ENCODE measurements around the gene FAM83F.

Gene FAM83F

GRCh38 chr22:40033586-40034380 is 39.0 kb downstream of the FAM83F start:
- no peak overlapping the region for H3K4me3 ChIP-seq (ENCODE audit: low read depth, low read length)

GRCh38 chr22:40035351-40035750 is 40.6 kb downstream of the FAM83F start:
- H3K4me3 ChIP-seq (ENCODE audit: low read depth, low read length): no peak overlapping the region

GRCh38 chr22:40036126-40036525 is 41.4 kb downstream of the FAM83F start:
- no peak overlapping the region for H3K4me3 ChIP-seq (ENCODE audit: low read depth, low read length)

- no peak overlapping the region for H3K4me3 ChIP-seq (ENCODE audit: low read depth, low read length)
Measured at GRCh38 chr22:40036591-40037225, 42.0 kb downstream of the FAM83F start.

- H3K4me3 ChIP-seq (ENCODE audit: low read depth, low read length): no peak overlapping the region
Measured at GRCh38 chr22:40037320-40037719, 42.6 kb downstream of the FAM83F start.

- H3K4me3 ChIP-seq (ENCODE audit: low read depth, low read length): no peak overlapping the region
Measured at GRCh38 chr22:40039482-40040115, 44.8 kb downstream of the FAM83F start.

GRCh38 chr22:40040927-40041326 is 46.2 kb downstream of the FAM83F start:
- H3K4me3 ChIP-seq (ENCODE audit: low read depth, low read length): no peak overlapping the region

GRCh38 chr22:40041366-40042137 is 46.8 kb downstream of the FAM83F start:
- no peak overlapping the region for H3K4me3 ChIP-seq (ENCODE audit: low read depth, low read length)

- H3K4me3 ChIP-seq (ENCODE audit: low read depth, low read length): no peak overlapping the region
Measured at GRCh38 chr22:40042312-40042711, 47.6 kb downstream of the FAM83F start.

- no peak overlapping the region for H3K4me3 ChIP-seq (ENCODE audit: low read depth, low read length)
Measured at GRCh38 chr22:40043081-40043480, 48.3 kb downstream of the FAM83F start.

- peak overlapping the region; percentile 49 for H3K4me3 ChIP-seq (ENCODE audit: low read depth, low read length)
Measured at GRCh38 chr22:40043793-40044101, 49.0 kb downstream of the FAM83F start.

GRCh38 chr22:40044102-40044869 is 49.5 kb downstream of the FAM83F start:
- peak overlapping the region; percentile 49 for H3K4me3 ChIP-seq (ENCODE audit: low read depth, low read length)

GRCh38 chr22:40044870-40045834 is 50.4 kb downstream of the FAM83F start:
- H3K4me3 ChIP-seq (ENCODE audit: low read depth, low read length): peak overlapping the region; percentile 88

- peak overlapping the region; percentile 88 for H3K4me3 ChIP-seq (ENCODE audit: low read depth, low read length)
Measured at GRCh38 chr22:40046126-40046525, 51.4 kb downstream of the FAM83F start.

GRCh38 chr22:40050258-40050657 is 55.5 kb downstream of the FAM83F start:
- H3K4me3 ChIP-seq (ENCODE audit: low read depth, low read length): no peak overlapping the region

- no peak overlapping the region for H3K4me3 ChIP-seq (ENCODE audit: low read depth, low read length)
Measured at GRCh38 chr22:40051322-40051721, 56.6 kb downstream of the FAM83F start.

GRCh38 chr22:40053460-40053859 is 58.7 kb downstream of the FAM83F start:
- H3K4me3 ChIP-seq (ENCODE audit: low read depth, low read length): no peak overlapping the region

- no peak overlapping the region for H3K4me3 ChIP-seq (ENCODE audit: low read depth, low read length)
Measured at GRCh38 chr22:40054486-40054885, 59.7 kb downstream of the FAM83F start.

- H3K4me3 ChIP-seq (ENCODE audit: low read depth, low read length): no peak overlapping the region
Measured at GRCh38 chr22:40055143-40055883, 60.6 kb downstream of the FAM83F start.
